ENCODE results near the gene TNFRSF8.

GRCh38 chr1:12071892-12072291 lies 8.8 kb downstream of the TNFRSF8 start:
- TF ChIP-seq, protein P1, sequence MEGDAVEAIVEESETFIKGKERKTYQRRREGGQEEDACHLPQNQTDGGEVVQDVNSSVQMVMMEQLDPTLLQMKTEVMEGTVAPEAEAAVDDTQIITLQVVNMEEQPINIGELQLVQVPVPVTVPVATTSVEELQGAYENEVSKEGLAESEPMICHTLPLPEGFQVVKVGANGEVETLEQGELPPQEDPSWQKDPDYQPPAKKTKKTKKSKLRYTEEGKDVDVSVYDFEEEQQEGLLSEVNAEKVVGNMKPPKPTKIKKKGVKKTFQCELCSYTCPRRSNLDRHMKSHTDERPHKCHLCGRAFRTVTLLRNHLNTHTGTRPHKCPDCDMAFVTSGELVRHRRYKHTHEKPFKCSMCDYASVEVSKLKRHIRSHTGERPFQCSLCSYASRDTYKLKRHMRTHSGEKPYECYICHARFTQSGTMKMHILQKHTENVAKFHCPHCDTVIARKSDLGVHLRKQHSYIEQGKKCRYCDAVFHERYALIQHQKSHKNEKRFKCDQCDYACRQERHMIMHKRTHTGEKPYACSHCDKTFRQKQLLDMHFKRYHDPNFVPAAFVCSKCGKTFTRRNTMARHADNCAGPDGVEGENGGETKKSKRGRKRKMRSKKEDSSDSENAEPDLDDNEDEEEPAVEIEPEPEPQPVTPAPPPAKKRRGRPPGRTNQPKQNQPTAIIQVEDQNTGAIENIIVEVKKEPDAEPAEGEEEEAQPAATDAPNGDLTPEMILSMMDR (conservative IDR thresholded peaks at IDR 0.05; ENCODE audit: low read depth, low read length), result no peak
- TF ChIP-seq EZH2 (IDR thresholded peaks at IDR 0.05; ENCODE audit: borderline replicate concordance, low read depth, low read length, poor library complexity, severe bottlenecking), result no peak
